ENCODE results near the gene FGF4. TPM values are rescaled to one million over a fixed set of nuclear protein-coding genes. Genes with fewer than 3 reads are reported as not detected.

The FGF4 gene
- total RNA-seq, 1 donor from 2014 or later: 9.2 TPM

- DNase-seq (ENCODE audit: low spot score) (no peak), ATAC-seq (no peak)
- intact Hi-C loops (cut with DNase I): no loop called here
Observed at GRCh38 chr11:69734841-69735240, 40.3 kb downstream of the FGF4 start.

- intact Hi-C loops (cut with DNase I): no loop called here
Observed at GRCh38 chr11:69734367-69734766, 40.8 kb downstream of the FGF4 start.

GRCh38 chr11:69732910-69733309, 42.2 kb downstream of the FGF4 start:
- intact Hi-C loops (cut with DNase I): no loop called here
- DNase-seq (ENCODE audit: low spot score) (no peak), ATAC-seq (no peak)

More at GRCh38 chr11:69734367-69734766, 40.8 kb downstream of the FGF4 start:
- no peak for ATAC-seq
- no peak for DNase-seq (ENCODE audit: low spot score)

GRCh38 chr11:69731110-69731509, 44.0 kb downstream of the FGF4 start:
- DNase-seq (ENCODE audit: low spot score) (no peak), ATAC-seq (no peak)
- intact Hi-C loops (cut with DNase I): no loop called here

GRCh38 chr11:69730500-69730899, 44.6 kb downstream of the FGF4 start:
- no peak for DNase-seq (ENCODE audit: low spot score)
- ATAC-seq: no peak
- intact Hi-C loops (cut with DNase I): no loop called here

- DNase-seq (ENCODE audit: low spot score) (no peak), ATAC-seq (no peak)
- intact Hi-C loops (cut with DNase I): no loop called here
Observed at GRCh38 chr11:69729252-69729651, 45.9 kb downstream of the FGF4 start.

- DNase-seq (ENCODE audit: low spot score) (no peak), ATAC-seq (no peak)
- intact Hi-C loops (cut with DNase I): no loop called here
Observed at GRCh38 chr11:69727266-69727665, 47.9 kb downstream of the FGF4 start.

- intact Hi-C loops (cut with DNase I): no loop called here
- DNase-seq (ENCODE audit: low spot score) (no peak), ATAC-seq (no peak)
Observed at GRCh38 chr11:69726481-69726880, 48.7 kb downstream of the FGF4 start.

- ATAC-seq: no peak
- intact Hi-C loops (cut with DNase I): no loop called here
- no peak for DNase-seq (ENCODE audit: low spot score)
Observed at GRCh38 chr11:69726019-69726418, 49.1 kb downstream of the FGF4 start.

- DNase-seq (ENCODE audit: low spot score) (no peak), ATAC-seq (no peak)
- intact Hi-C loops (cut with DNase I): no loop called here
Observed at GRCh38 chr11:69721745-69722144, 53.4 kb downstream of the FGF4 start.

- ATAC-seq (no peak), DNase-seq (ENCODE audit: low spot score) (no peak)
- intact Hi-C loops (cut with DNase I): no loop called here
Observed at GRCh38 chr11:69721106-69721505, 54.0 kb downstream of the FGF4 start.

Other genes with a start within 250 kb of the FGF4 start
- 192 TPM for gene CCND1, start 134.2 kb downstream of the FGF4 start, total RNA-seq
- gene LTO1, start 100.0 kb downstream of the FGF4 start, total RNA-seq: 35.2 TPM
- not detected for gene FGF19, start 71.3 kb downstream of the FGF4 start, total RNA-seq
- gene FGF3, start 44.1 kb upstream of the FGF4 start, total RNA-seq: not detected

Measured in sciatic nerve (tissue), 2 donors.